Neural crest cell (in vitro differentiated cells): ENCODE measurements around the gene HSPBP1. TPM values are rescaled to one million over a fixed set of nuclear protein-coding genes. Genes with fewer than 3 reads are reported as not detected.

Experiments used
- DNase-seq: peaks from one replicate; pipeline ENCODE4 v3.0.0; 2021; ENCODE audit warnings: low read depth, mixed read lengths, low spot score
- H3K27ac Mint-ChIP-seq: one replicate; pipeline ENCODE4 v1.8.0; 2021; ENCODE audit warnings: mild to moderate bottlenecking, mixed read lengths; ENCODE audit not compliant: unreplicated experiment
- H3K27me3 Mint-ChIP-seq: 2 replicates; pipeline ENCODE4 v1.8.0; 2021; ENCODE audit warnings: low read depth, mild to moderate bottlenecking, mixed read lengths
- H3K36me3 Mint-ChIP-seq: 2 replicates; pipeline ENCODE4 v1.8.0; 2021; ENCODE audit warnings: low read depth, mild to moderate bottlenecking, mixed read lengths
- H3K4me1 Mint-ChIP-seq: 2 replicates; pipeline ENCODE4 v1.8.0; 2021; ENCODE audit warnings: mixed read lengths
- H3K4me3 Mint-ChIP-seq: one replicate; pipeline ENCODE4 v1.8.0; 2021; ENCODE audit warnings: mild to moderate bottlenecking, mixed read lengths
- H3K9me3 Mint-ChIP-seq: 2 replicates; pipeline ENCODE4 v1.8.0; 2021; ENCODE audit warnings: mixed read lengths
- CTCF ChIP-seq: fragments of 200-600 bp; sonication (generic); conservative IDR thresholded peaks from 2 replicates; pipeline ENCODE4 v1.5.0; 2021; ENCODE audit warnings: antibody characterized with exemption, mild to moderate bottlenecking
- total RNA-seq: library from RNA; stranded (reverse); gene quantifications from 2 replicates; pipeline ENCODE4 v1.2.1, GENCODE V29; 2021

Gene HSPBP1
- total RNA-seq, 1 donor from 2014 or later: 54.7 TPM

GRCh38 chr19:55270172-55270942, 9.6 kb downstream of the HSPBP1 start:
- TF ChIP-seq CTCF: no peak
- H3K27ac Mint-ChIP-seq: no peak overlapping the region
- H3K4me3 Mint-ChIP-seq: no peak overlapping the region
- peaks cover 5% of the 10 kb centered on the region for H3K4me1 Mint-ChIP-seq
- peaks cover 7% of the 10 kb centered on the region for H3K9me3 Mint-ChIP-seq
- DNase-seq: no peak
- H3K36me3 Mint-ChIP-seq: peaks cover 15% of the 10 kb centered on the region
- no peaks in the 10 kb centered on the region for H3K27me3 Mint-ChIP-seq

DNA sequence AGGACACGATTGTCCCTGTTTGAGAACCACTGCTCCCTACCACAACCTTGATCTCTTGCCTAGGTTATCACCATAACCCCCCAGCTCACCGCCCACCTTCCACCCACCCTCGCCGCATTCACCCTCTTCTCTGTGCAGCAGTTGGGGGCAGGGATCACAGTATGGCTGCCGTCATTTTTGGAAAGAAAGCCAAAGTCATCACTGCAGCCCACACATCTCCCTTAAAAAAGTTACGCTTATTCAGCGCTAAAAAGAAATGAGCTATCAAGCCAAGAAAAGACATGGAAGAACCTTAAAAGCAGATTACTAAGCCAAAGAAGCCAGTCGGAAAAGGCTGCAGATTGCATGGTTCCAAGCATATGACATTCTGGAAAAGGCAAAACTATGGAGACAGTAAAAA, 10.6 kb downstream of the HSPBP1 start:
- Mint-ChIP-seq H3K9me3 (peaks cover 7% of the 10 kb centered on the region), H3K27me3 (no peaks in the 10 kb centered on the region), H3K4me1 (peaks cover 5% of the 10 kb centered on the region), H3K4me3 (no peak overlapping the region), H3K36me3 (peaks cover 15% of the 10 kb centered on the region), H3K27ac (no peak overlapping the region)
- no peak for TF ChIP-seq CTCF
- no peak for DNase-seq

DNA sequence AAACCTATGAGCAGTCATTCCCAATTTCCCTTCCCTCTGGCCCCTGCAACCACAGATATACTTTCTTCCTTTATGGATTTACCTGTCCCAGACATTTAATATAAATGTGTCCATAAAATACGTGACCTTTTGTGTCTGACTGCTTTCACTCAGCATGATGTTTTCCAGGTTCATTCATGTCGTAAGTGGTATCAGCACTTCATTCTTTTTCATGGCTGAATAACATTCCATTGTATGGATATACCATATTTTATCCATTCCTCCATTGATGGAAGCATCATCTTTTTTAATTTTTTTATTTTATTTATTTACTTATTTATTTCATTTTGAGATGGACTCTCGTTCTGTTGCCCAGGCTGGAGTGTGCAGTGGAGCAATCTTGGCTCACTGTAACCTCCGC, 13.1 kb downstream of the HSPBP1 start:
- H3K36me3 Mint-ChIP-seq: peaks cover 19% of the 10 kb centered on the region
- no peaks in the 10 kb centered on the region for H3K27me3 Mint-ChIP-seq
- H3K4me1 Mint-ChIP-seq: peaks cover 5% of the 10 kb centered on the region
- H3K27ac Mint-ChIP-seq: no peak overlapping the region
- peaks cover 7% of the 10 kb centered on the region for H3K9me3 Mint-ChIP-seq
- no peak for DNase-seq
- H3K4me3 Mint-ChIP-seq: no peak overlapping the region
- TF ChIP-seq CTCF: no peak

GRCh38 chr19:55266404-55266803, 13.5 kb downstream of the HSPBP1 start:
- H3K27me3 Mint-ChIP-seq: no peaks in the 10 kb centered on the region
- no peak overlapping the region for H3K27ac Mint-ChIP-seq
- H3K36me3 Mint-ChIP-seq: peaks cover 19% of the 10 kb centered on the region
- H3K4me3 Mint-ChIP-seq: peak overlapping the region; percentile 23
- no peak for DNase-seq
- TF ChIP-seq CTCF: no peak
- H3K4me1 Mint-ChIP-seq: peaks cover 5% of the 10 kb centered on the region
- H3K9me3 Mint-ChIP-seq: peaks cover 7% of the 10 kb centered on the region

DNA sequence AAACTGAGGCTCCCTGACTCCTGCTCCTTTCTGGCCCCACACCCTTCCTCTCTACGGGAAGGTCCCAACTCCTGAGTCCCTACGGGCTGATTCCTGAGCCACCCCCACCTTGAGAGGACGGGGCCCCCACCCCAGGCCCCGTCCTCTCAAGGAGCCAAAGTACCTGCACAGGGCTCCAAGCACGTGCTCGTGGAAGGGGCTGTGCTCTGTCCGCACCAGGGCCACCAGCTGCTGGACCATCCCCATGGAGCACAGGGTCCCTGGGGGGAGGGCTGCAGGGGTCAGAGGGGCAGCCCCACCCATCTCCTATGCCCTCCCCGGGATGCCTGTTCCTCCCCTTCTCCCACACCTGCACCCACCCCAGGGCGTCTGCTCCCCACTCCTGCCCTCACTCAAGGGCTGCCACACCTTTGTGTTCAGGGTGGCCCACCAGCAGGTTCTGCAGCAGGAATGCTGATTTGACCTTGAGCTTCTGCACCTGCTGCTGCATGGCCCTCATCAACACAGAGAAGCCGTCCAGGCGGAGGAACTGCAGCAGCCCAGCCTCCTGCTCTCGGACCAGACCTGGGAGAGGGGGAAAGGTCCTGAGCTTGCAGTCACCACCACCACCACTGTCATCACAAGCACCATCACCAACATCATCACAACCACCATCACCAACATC, 14.1 kb downstream of the HSPBP1 start:
- H3K36me3 Mint-ChIP-seq: peaks cover 19% of the 10 kb centered on the region
- no peak overlapping the region for H3K27ac Mint-ChIP-seq
- DNase-seq: no peak
- H3K9me3 Mint-ChIP-seq: peaks cover 7% of the 10 kb centered on the region
- peaks cover 5% of the 10 kb centered on the region for H3K4me1 Mint-ChIP-seq
- H3K27me3 Mint-ChIP-seq: no peaks in the 10 kb centered on the region
- no peak for TF ChIP-seq CTCF
- H3K4me3 Mint-ChIP-seq: no peak overlapping the region
